Adrenal gland (tissue), 12 donors: ENCODE data around the gene SPAG6. TPM values are rescaled to one million over a fixed set of nuclear protein-coding genes. Genes with fewer than 3 reads are reported as not detected.

Source experiments
- DNase-seq, 7 donors: peaks; one replicate each; pipeline ENCODE4 v3.0.0-alpha.2; 2019 to 2020
- H3K27ac ChIP-seq, 5 donors: fragments of 200-600 bp; sonication (generic) in 4 of 5; 1 replicate in 3 of 5; 2 replicates in 2 of 5; pipeline versions ENCODE4 v1.5.1 to v1.8.0; 2016 to 2020; ENCODE audit warnings: mild to moderate bottlenecking in 1 of 5
- H3K27me3 ChIP-seq: fragments of 200-600 bp; 2 replicates; pipeline ENCODE4 v1.8.0; 2021
- H3K36me3 ChIP-seq, 2 donors: fragments of 200-600 bp; replicated peaks in 1 of 2; 1 replicate in 1 of 2; 2 replicates in 1 of 2; pipeline versions ENCODE4 v1.5.1 to v1.8.0; 2018 to 2022
- H3K4me1 ChIP-seq, 2 donors: fragments of 200-600 bp; replicated peaks in 1 of 2; 1 replicate in 1 of 2; 2 replicates in 1 of 2; pipeline versions ENCODE4 v1.5.1 to v1.8.0; 2018 to 2021
- H3K4me3 ChIP-seq, 4 donors: fragments of 200-600 bp; sonication (generic) in 3 of 4; one replicate each; pipeline ENCODE4 v1.5.1; 2016 to 2018
- H3K9me3 ChIP-seq, 3 donors: fragments of 200-600 bp; sonication (generic) in 1 of 3; replicated peaks in 1 of 3; 1 replicate in 2 of 3; 2 replicates in 1 of 3; pipeline versions ENCODE4 v1.5.1 to v1.8.0; 2016 to 2021
- CTCF ChIP-seq, 6 experiments: fragments of 450-650 bp in 4 of 6; fragments of 200-600 bp in 2 of 6; sonication (generic) in 1 of 6; IDR thresholded peaks; 1 replicate in 5 of 6; 2 replicates in 1 of 6; pipeline versions ENCODE4 v1.5.1 to v1.8.0; 2016 to 2021; ENCODE audit warnings: antibody characterized with exemption in 6 of 6, mild to moderate bottlenecking in 2 of 6, moderate library complexity in 1 of 6
- POLR2A ChIP-seq, 2 donors: fragments of 450-650 bp; IDR thresholded peaks; one replicate each; pipeline ENCODE4 v1.6.1; 2017; ENCODE audit warnings: antibody characterized with exemption in 2 of 2, mild to moderate bottlenecking in 2 of 2, moderate library complexity in 1 of 2
- WGBS, 4 donors: extraction: QIAGEN DNeasy Blood & Tissue Kit in 2 of 4; methylation state at CpG; one replicate each; pipeline versions ENCODE4 v1.1.5 to v1.1.7; 2013 to 2017; 5-methylcytosine and 5-hydroxymethylcytosine counted together
- intact Hi-C, 2 donors: fragments of 100-400 bp; cut with DNase I; formaldehyde crosslinking; loops; one replicate each; pipeline versions ENCODE4 v1.14.1 to v1.15.0; 2022 to 2023
- polyA plus RNA-seq, 3 donors: library from polyadenylated mRNA; stranded (reverse); fragments of 200-250 nt in 2 of 3; fragments of 350-450 nt in 1 of 3; fragmentation: Illumina TruSeq in 1 of 3; extraction: RNeasy Lipid Tissue Mini Kit (QIAGEN cat#74804) in 1 of 3; gene quantifications; one replicate each; pipeline ENCODE4 v1.2.3, GENCODE V29; 2013 to 2014
- total RNA-seq, 9 donors: library from RNA; depleted of rRNA in 4 of 9; stranded (reverse); fragments of >200 nt in 4 of 9; fragments of 120-200 nt in 1 of 9; fragmentation: NEBNext Ultra II Directional in 1 of 9; extraction: Animal tissue kit (Norgen Biotek cat#: 25700) in 1 of 9; gene quantifications; one replicate each; pipeline versions ENCODE4 v1.1.0 to v1.2.4, GENCODE V29; 2013 to 2023
- donor health status: healthy with polysubstance abuse.
- donor health status: Bipolar disorder and iron deficiency.
- donor health status: DM: yes; HTN: yes; CAD: no.
- donor health status: DM: no; HTN: no; CAD: no.
- donor health status: DM: no; HTN: no; CAD: no.
- donor health status: DM: yes; HTN: yes; CAD: no.

Gene SPAG6
- total and polyA plus RNA-seq, 12 donors = 0.07 to 0.46 (median 0.11) TPM; not detected in 9

GRCh38 chr10:22366771-22367170 lies 21.5 kb downstream of the SPAG6 start:
- Histone ChIP-seq H3K9me3 (peaks cover 0 to 2% (median 0%) of the 10 kb centered on the region in 3 donors), H3K4me3 (no peak overlapping the region), H3K27ac (no peak overlapping the region), H3K27me3 (peaks cover 11% of the 10 kb centered on the region), H3K4me1 (no peaks in the 10 kb centered on the region), H3K36me3 (no peaks in the 10 kb centered on the region)
- 64 to 78% (median 67%) methylated on average over 2 of the region's 2 CpGs for WGBS, 4 donors
- DNase-seq = no peak
- TF ChIP-seq CTCF (IDR thresholded peaks at IDR 0.05) (no peak), POLR2A (IDR thresholded peaks at IDR 0.05) (no peak)
- intact Hi-C loops = no loop called here

GRCh38 chr10:22367471-22367870 lies 22.2 kb downstream of the SPAG6 start:
- TF ChIP-seq POLR2A (IDR thresholded peaks at IDR 0.05) (no peak), CTCF (IDR thresholded peaks at IDR 0.05) (no peak)
- Histone ChIP-seq H3K36me3 (no peaks in the 10 kb centered on the region), H3K4me1 (no peaks in the 10 kb centered on the region), H3K27me3 (peaks cover 7% of the 10 kb centered on the region), H3K9me3 (peaks cover 0 to 4% (median 0%) of the 10 kb centered on the region in 3 donors), H3K4me3 (no peak overlapping the region), H3K27ac (no peak overlapping the region)
- 86 to 91% (median 90%) methylated on average over 1 of the region's 1 CpG for WGBS, 4 donors
- DNase-seq = no peak
- intact Hi-C loops = no loop called here

- no peaks in the 10 kb centered on the region for H3K4me1 ChIP-seq
- H3K36me3 ChIP-seq = no peaks in the 10 kb centered on the region
- H3K9me3 ChIP-seq = peaks cover 0 to 4% (median 0%) of the 10 kb centered on the region in 3 donors
- no peaks in the 10 kb centered on the region for H3K27me3 ChIP-seq
- no peak for DNase-seq
- intact Hi-C loops = no loop called here
- no peak overlapping the region for H3K4me3 ChIP-seq
- TF ChIP-seq CTCF (IDR thresholded peaks at IDR 0.05) (no peak), POLR2A (IDR thresholded peaks at IDR 0.05) (no peak)
- H3K27ac ChIP-seq = no peak overlapping the region
- WGBS, 4 donors = 80 to 93% (median 89%) methylated on average over 4 of the region's 4 CpGs
These were observed 23.1 kb downstream of the SPAG6 start for GRCh38 chr10:22368402-22368801.

- peaks cover 0 to 4% (median 0%) of the 10 kb centered on the region in 3 donors for H3K9me3 ChIP-seq
- intact Hi-C loops = no loop called here
- H3K4me1 ChIP-seq = no peaks in the 10 kb centered on the region
- H3K27me3 ChIP-seq = no peaks in the 10 kb centered on the region
- no peak overlapping the region for H3K27ac ChIP-seq
- no peak for DNase-seq
- WGBS, 4 donors = 38 to 76% (median 43%) methylated on average over 2 of the region's 2 CpGs
- no peak overlapping the region for H3K4me3 ChIP-seq
- no peaks in the 10 kb centered on the region for H3K36me3 ChIP-seq
- no peak for TF ChIP-seq POLR2A (IDR thresholded peaks at IDR 0.05)
- no peak for TF ChIP-seq CTCF (IDR thresholded peaks at IDR 0.05)
These were observed 23.7 kb downstream of the SPAG6 start for GRCh38 chr10:22368981-22369380.
